ENCODE data around the gene HAO2. TPM values are rescaled to one million over a fixed set of nuclear protein-coding genes. Genes with fewer than 3 reads are reported as not detected.

Gene HAO2
- total RNA-seq, 3 donors from 2014 or later (not counting 1 experiment from before 2014, with no cell fraction given), result not detected

DNA sequence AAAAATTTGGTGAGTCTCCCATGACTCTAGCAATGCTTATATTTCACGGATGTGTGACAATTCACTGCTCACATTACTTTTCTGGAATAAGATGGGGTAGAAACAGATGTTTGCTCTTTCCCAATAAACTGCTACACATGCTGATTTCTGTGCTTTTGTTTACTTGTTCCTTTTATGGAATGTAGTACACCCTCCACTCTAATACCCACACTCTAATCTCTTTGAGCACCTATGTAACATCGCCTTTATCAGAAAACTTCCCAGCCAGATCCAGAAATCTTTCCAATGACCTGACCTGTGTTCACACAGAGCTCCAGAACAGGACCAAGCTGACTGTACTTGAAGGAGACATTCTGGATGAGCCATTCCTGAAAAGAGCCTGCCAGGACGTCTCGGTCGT is 50.5 kb downstream of the HAO2 start:
- no peak overlapping the region for H3K27ac ChIP-seq (ENCODE audit: low read length)
- no peak overlapping the region for H3K27ac Mint-ChIP-seq
- WGBS (ENCODE audit: insufficient coverage), result 88% methylated on average over 4 of the region's 5 CpGs

DNA sequence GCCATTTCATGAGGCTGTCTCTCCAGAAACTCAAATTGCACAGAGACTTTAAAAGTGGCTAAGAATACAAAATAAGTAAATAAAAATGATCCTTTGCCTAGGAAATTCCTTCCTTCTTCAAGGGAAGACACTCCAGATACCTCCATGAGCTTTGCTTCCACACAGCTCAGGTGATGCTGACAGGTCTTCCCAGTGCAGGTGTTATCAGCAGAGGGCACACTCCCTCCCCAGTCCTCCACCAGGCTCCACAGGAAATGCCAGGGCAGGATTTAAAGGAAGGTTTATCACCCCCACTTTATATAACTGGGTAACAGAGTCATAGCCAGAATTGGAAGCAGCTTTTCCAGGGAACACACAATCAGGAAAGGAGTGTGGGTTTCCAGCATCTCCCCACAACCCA is 52.1 kb downstream of the HAO2 start:
- intact Hi-C loops (cut with micrococcal nuclease), result no loop called here
- no peaks in the 10 kb centered on the region for H3K36me3 Mint-ChIP-seq

More for the DNA sequence above, 50.5 kb downstream of the HAO2 start:
- no peaks in the 10 kb centered on the region for H3K4me1 ChIP-seq (ENCODE audit: control insufficient read depth, insufficient read depth, low read length)
- Mint-ChIP-seq H3K36me3 (no peaks in the 10 kb centered on the region), H3K27me3 (ENCODE audit: low read depth in 2 of 2) (no peaks in the 10 kb centered on the region), H3K4me3 (no peak overlapping the region), H3K4me1 (no peaks in the 10 kb centered on the region), H3K9me3 (peaks cover 3% of the 10 kb centered on the region in 2 donors)
- H3K27me3 ChIP-seq (ENCODE audit: control insufficient read depth, insufficient read depth, low read length), result no peaks in the 10 kb centered on the region
- TF ChIP-seq, protein P1, sequence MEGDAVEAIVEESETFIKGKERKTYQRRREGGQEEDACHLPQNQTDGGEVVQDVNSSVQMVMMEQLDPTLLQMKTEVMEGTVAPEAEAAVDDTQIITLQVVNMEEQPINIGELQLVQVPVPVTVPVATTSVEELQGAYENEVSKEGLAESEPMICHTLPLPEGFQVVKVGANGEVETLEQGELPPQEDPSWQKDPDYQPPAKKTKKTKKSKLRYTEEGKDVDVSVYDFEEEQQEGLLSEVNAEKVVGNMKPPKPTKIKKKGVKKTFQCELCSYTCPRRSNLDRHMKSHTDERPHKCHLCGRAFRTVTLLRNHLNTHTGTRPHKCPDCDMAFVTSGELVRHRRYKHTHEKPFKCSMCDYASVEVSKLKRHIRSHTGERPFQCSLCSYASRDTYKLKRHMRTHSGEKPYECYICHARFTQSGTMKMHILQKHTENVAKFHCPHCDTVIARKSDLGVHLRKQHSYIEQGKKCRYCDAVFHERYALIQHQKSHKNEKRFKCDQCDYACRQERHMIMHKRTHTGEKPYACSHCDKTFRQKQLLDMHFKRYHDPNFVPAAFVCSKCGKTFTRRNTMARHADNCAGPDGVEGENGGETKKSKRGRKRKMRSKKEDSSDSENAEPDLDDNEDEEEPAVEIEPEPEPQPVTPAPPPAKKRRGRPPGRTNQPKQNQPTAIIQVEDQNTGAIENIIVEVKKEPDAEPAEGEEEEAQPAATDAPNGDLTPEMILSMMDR (IDR thresholded peaks at IDR 0.05), result no peak
- no peak overlapping the region for H3K4me3 ChIP-seq (ENCODE audit: low read length)
- DNase-seq (no peak), ATAC-seq (no peak)
- H3K36me3 ChIP-seq (ENCODE audit: control insufficient read depth, insufficient read depth, low read length), result no peaks in the 10 kb centered on the region
- intact Hi-C loops (cut with micrococcal nuclease), result no loop called here
- no peaks in the 10 kb centered on the region for H3K9me3 ChIP-seq (ENCODE audit: control insufficient read depth, insufficient read depth, low read length)

DNA sequence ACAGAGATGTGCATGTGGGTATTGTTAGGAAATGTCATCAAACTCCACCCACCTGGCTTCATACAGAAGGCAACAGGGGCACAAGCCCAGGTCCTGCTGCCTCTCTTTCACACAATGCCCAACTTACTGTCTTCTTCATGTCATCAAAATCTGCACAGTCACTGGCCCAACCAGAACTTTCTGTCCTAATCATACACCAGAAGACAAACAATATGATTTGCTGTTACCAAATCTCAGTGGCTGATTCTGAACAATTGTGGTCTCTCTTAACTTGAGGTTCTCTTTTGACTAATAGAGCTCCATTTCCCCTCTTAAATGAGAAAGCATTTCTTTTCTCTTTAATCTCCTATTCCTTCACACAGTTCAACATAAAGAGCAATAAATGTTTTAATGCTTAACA is 54.0 kb downstream of the HAO2 start:
- no peaks in the 10 kb centered on the region for H3K36me3 ChIP-seq (ENCODE audit: control insufficient read depth, insufficient read depth, low read length)
- H3K27ac Mint-ChIP-seq, result no peak overlapping the region

More for the DNA sequence above, 52.1 kb downstream of the HAO2 start:
- H3K27ac ChIP-seq (ENCODE audit: low read length), result no peak overlapping the region
- ATAC-seq, result no peak
- Mint-ChIP-seq H3K9me3 (peaks cover 3% of the 10 kb centered on the region in 2 donors), H3K4me3 (no peak overlapping the region), H3K27me3 (ENCODE audit: low read depth in 2 of 2) (no peaks in the 10 kb centered on the region), H3K4me1 (no peaks in the 10 kb centered on the region), H3K27ac (no peak overlapping the region)
- H3K9me3 ChIP-seq (ENCODE audit: control insufficient read depth, insufficient read depth, low read length), result no peaks in the 10 kb centered on the region
- H3K4me3 ChIP-seq (ENCODE audit: low read length), result no peak overlapping the region
- no peaks in the 10 kb centered on the region for H3K4me1 ChIP-seq (ENCODE audit: control insufficient read depth, insufficient read depth, low read length)
- no peak for DNase-seq
- TF ChIP-seq, protein P1 (IDR thresholded peaks at IDR 0.05), result no peak
- no peaks in the 10 kb centered on the region for H3K36me3 ChIP-seq (ENCODE audit: control insufficient read depth, insufficient read depth, low read length)
- no peaks in the 10 kb centered on the region for H3K27me3 ChIP-seq (ENCODE audit: control insufficient read depth, insufficient read depth, low read length)

DNA sequence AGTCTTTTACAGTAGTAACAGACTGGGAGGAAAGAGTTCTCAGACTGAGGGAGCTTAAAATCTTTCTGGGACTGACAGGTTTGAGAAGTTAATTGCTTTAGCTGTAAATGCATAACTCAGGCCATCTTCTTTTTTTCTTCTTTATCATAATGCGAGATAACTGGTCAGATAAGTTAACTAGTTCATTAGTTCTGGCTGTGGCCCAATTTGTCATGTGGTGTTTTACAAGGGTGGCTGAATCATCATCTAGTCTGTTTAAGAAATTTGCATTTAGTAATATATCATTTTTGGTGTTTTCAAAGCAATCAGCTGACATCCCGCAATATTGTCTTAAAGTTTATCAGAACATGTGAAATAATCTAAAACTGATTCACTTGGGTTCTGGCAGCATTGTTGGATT is 60.4 kb downstream of the HAO2 start:
- DNase-seq, result no peak
- no peak overlapping the region for H3K4me3 ChIP-seq (ENCODE audit: low read length)
- WGBS (ENCODE audit: insufficient coverage), result 91% methylated on average over 1 of the region's 2 CpGs
- H3K4me1 ChIP-seq (ENCODE audit: control insufficient read depth, insufficient read depth, low read length), result no peaks in the 10 kb centered on the region
- no peak overlapping the region for H3K27ac ChIP-seq (ENCODE audit: low read length)
- Mint-ChIP-seq H3K4me3 (no peak overlapping the region), H3K27ac (no peak overlapping the region), H3K9me3 (peaks cover 0 to 4% of the 10 kb centered on the region in 2 donors), H3K4me1 (no peaks in the 10 kb centered on the region), H3K27me3 (ENCODE audit: low read depth in 2 of 2) (no peaks in the 10 kb centered on the region), H3K36me3 (no peaks in the 10 kb centered on the region)
- no peaks in the 10 kb centered on the region for H3K36me3 ChIP-seq (ENCODE audit: control insufficient read depth, insufficient read depth, low read length)
- ATAC-seq, result no peak
- no peaks in the 10 kb centered on the region for H3K9me3 ChIP-seq (ENCODE audit: control insufficient read depth, insufficient read depth, low read length)
- no peaks in the 10 kb centered on the region for H3K27me3 ChIP-seq (ENCODE audit: control insufficient read depth, insufficient read depth, low read length)
- intact Hi-C loops (cut with micrococcal nuclease), result no loop called here
- TF ChIP-seq, protein P1 (IDR thresholded peaks at IDR 0.05), result no peak

More for the DNA sequence above, 54.0 kb downstream of the HAO2 start:
- no peaks in the 10 kb centered on the region for H3K9me3 Mint-ChIP-seq
- DNase-seq (no peak), ATAC-seq (no peak)
- Histone ChIP-seq H3K27ac (ENCODE audit: low read length) (no peak overlapping the region), H3K27me3 (ENCODE audit: control insufficient read depth, insufficient read depth, low read length) (no peaks in the 10 kb centered on the region), H3K4me1 (ENCODE audit: control insufficient read depth, insufficient read depth, low read length) (no peaks in the 10 kb centered on the region), H3K9me3 (ENCODE audit: control insufficient read depth, insufficient read depth, low read length) (no peaks in the 10 kb centered on the region), H3K4me3 (ENCODE audit: low read length) (no peak overlapping the region)
- H3K27me3 Mint-ChIP-seq (ENCODE audit: low read depth in 2 of 2), result no peaks in the 10 kb centered on the region
- no peaks in the 10 kb centered on the region for H3K4me1 Mint-ChIP-seq
- intact Hi-C loops (cut with micrococcal nuclease), result no loop called here
- no peak overlapping the region for H3K4me3 Mint-ChIP-seq
- TF ChIP-seq, protein P1 (IDR thresholded peaks at IDR 0.05), result no peak
- no peaks in the 10 kb centered on the region for H3K36me3 Mint-ChIP-seq

All from natural killer cell (primary cell).